Measurements from ENCODE around the gene IL1RAPL1.
"Not testable (repeated sequence)": the region's sequence is repeated elsewhere in the genome, so short reads cannot be mapped to it uniquely, and the experiment has no call there.

The IL1RAPL1 gene

GRCh38 chrX:28628120-28628519 lies 40.9 kb downstream of the IL1RAPL1 start:
- no peak for DNase-seq

- no peak for DNase-seq
Observed at GRCh38 chrX:28638775-28639174, 51.5 kb downstream of the IL1RAPL1 start.

- DNase-seq = no peak
Observed at GRCh38 chrX:28639451-28639850, 52.2 kb downstream of the IL1RAPL1 start.

- DNase-seq = no peak
Observed at GRCh38 chrX:28649541-28649940, 62.3 kb downstream of the IL1RAPL1 start.

- no peak for DNase-seq
Observed at GRCh38 chrX:28651186-28651585, 63.9 kb downstream of the IL1RAPL1 start.

- no peak for DNase-seq
Observed at GRCh38 chrX:28659269-28659668, 72.0 kb downstream of the IL1RAPL1 start.

- DNase-seq = no peak
Observed at GRCh38 chrX:28665778-28666177, 78.5 kb downstream of the IL1RAPL1 start.

- DNase-seq = no peak
Observed at GRCh38 chrX:28668303-28668702, 81.1 kb downstream of the IL1RAPL1 start.

GRCh38 chrX:28668957-28669356 lies 81.7 kb downstream of the IL1RAPL1 start:
- DNase-seq = no peak

- no peak for DNase-seq
Observed at GRCh38 chrX:28670074-28670473, 82.8 kb downstream of the IL1RAPL1 start.

GRCh38 chrX:28675173-28675572 lies 87.9 kb downstream of the IL1RAPL1 start:
- no peak for DNase-seq

GRCh38 chrX:28693101-28693500 lies 105.9 kb downstream of the IL1RAPL1 start:
- DNase-seq = no peak

- DNase-seq = no peak
Observed at GRCh38 chrX:28697732-28698131, 110.5 kb downstream of the IL1RAPL1 start.

GRCh38 chrX:28701222-28701621 lies 114.0 kb downstream of the IL1RAPL1 start:
- no peak for DNase-seq

- no peak for DNase-seq
Observed at GRCh38 chrX:28706964-28707363, 119.7 kb downstream of the IL1RAPL1 start.

GRCh38 chrX:28709421-28709820 lies 122.2 kb downstream of the IL1RAPL1 start:
- no peak for DNase-seq

- no peak for DNase-seq
Observed at GRCh38 chrX:28717864-28718263, 130.6 kb downstream of the IL1RAPL1 start.

- DNase-seq = no peak
Observed at GRCh38 chrX:28718450-28718849, 131.2 kb downstream of the IL1RAPL1 start.

GRCh38 chrX:28719620-28720019 lies 132.4 kb downstream of the IL1RAPL1 start:
- DNase-seq = no peak

- no peak for DNase-seq
Observed at GRCh38 chrX:28752330-28752729, 165.1 kb downstream of the IL1RAPL1 start.

GRCh38 chrX:28756175-28756574 lies 168.9 kb downstream of the IL1RAPL1 start:
- no peak for DNase-seq

- no peak for DNase-seq
Observed at GRCh38 chrX:28756647-28757046, 169.4 kb downstream of the IL1RAPL1 start.

- DNase-seq = no peak
Observed at GRCh38 chrX:28757290-28757689, 170.0 kb downstream of the IL1RAPL1 start.

- not testable (repeated sequence) for DNase-seq
Observed at GRCh38 chrX:28766561-28766960, 179.3 kb downstream of the IL1RAPL1 start.

GRCh38 chrX:28773807-28774206 lies 186.6 kb downstream of the IL1RAPL1 start:
- DNase-seq = no peak

GRCh38 chrX:28787206-28787605 lies 200.0 kb downstream of the IL1RAPL1 start:
- no peak for DNase-seq

Data from CD4-positive, alpha-beta T cell treated with Interleukin-17A for 1 hour (primary cell).